Muscle of leg (tissue), 11 donors: Measurements from ENCODE around the gene ETNK2. TPM values are rescaled to one million over a fixed set of nuclear protein-coding genes. Genes with fewer than 3 reads are reported as not detected.

Experiments used
- DNase-seq: peaks from one replicate; pipeline ENCODE4 v3.0.0; 2013
- H3K27ac ChIP-seq: one replicate; pipeline ENCODE4 v1.5.1; 2013; ENCODE audit warnings: mild to moderate bottlenecking, low read length, control low read depth
- H3K27me3 ChIP-seq: one replicate; pipeline ENCODE4 v1.6.1; 2013; ENCODE audit warnings: low read length; ENCODE audit not compliant: control insufficient read depth, insufficient read depth
- H3K36me3 ChIP-seq: one replicate; pipeline ENCODE4 v1.6.1; 2013; ENCODE audit warnings: low read length; ENCODE audit not compliant: control insufficient read depth, insufficient read depth
- H3K4me1 ChIP-seq: one replicate; pipeline ENCODE4 v1.6.1; 2013; ENCODE audit warnings: low read length; ENCODE audit not compliant: control insufficient read depth, insufficient read depth
- H3K4me3 ChIP-seq: one replicate; pipeline ENCODE4 v1.5.1; 2013; ENCODE audit warnings: low read length, control low read depth
- H3K9me3 ChIP-seq: replicated peaks from 2 replicates; pipeline ENCODE4 v1.6.1; 2013; ENCODE audit warnings: low read depth, low read length; ENCODE audit not compliant: control insufficient read depth
- WGBS: methylation state at CpG from one replicate; pipeline ENCODE4 v1.1.5; 2013; ENCODE audit warnings: missing lambda C conversion rate; ENCODE audit not compliant: insufficient coverage; 5-methylcytosine and 5-hydroxymethylcytosine counted together
- polyA plus RNA-seq, 8 donors: library from polyadenylated mRNA; unstranded; fragments of 120-200 nt; gene quantifications; one replicate each; pipeline versions ENCODE4 v1.2.1 to v1.2.3, GENCODE V29; 2013; ENCODE audit warnings: inconsistent platforms in 1 of 8, low replicate concordance in 1 of 8; ENCODE audit not compliant: insufficient read length in 8 of 8, insufficient read depth in 1 of 8
- total RNA-seq: library from RNA; stranded (reverse); fragments of 120-200 nt; gene quantifications from one replicate; pipeline ENCODE4 v1.2.4, GENCODE V29; 2013

ETNK2 gene
- total and polyA plus RNA-seq, 9 donors, result 2.1 to 6.1 (median 3.7) TPM

DNA sequence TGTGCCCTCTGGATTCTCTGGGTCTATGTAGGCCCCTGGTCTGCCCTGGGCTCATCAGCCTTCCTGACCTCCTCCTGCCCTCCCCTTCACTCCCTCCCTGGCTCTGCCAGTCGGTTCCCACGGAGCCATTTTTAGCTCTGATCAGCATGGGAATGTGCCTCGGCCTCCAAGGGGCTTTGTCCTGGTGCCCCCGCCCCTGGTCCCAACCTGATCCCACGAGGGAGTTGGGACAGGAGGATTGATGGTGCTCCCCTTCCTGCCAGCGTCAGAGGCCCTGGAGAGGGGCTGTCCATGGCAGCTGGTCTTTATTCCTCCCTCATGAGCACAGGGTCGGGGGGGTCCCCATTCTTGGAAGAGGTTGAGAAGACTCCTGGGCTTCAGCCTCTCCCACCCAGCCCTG, 24.9 kb downstream of the ETNK2 start:
- 17% methylated on average over 1 of the region's 7 CpGs for WGBS
- DNase-seq, result no peak
- Histone ChIP-seq H3K9me3 (no peaks in the 10 kb centered on the region), H3K4me1 (peaks cover 52% of the 10 kb centered on the region), H3K4me3 (no peak overlapping the region), H3K27me3 (no peaks in the 10 kb centered on the region), H3K27ac (peak overlapping the region; percentile 31), H3K36me3 (peaks cover 37% of the 10 kb centered on the region)

DNA sequence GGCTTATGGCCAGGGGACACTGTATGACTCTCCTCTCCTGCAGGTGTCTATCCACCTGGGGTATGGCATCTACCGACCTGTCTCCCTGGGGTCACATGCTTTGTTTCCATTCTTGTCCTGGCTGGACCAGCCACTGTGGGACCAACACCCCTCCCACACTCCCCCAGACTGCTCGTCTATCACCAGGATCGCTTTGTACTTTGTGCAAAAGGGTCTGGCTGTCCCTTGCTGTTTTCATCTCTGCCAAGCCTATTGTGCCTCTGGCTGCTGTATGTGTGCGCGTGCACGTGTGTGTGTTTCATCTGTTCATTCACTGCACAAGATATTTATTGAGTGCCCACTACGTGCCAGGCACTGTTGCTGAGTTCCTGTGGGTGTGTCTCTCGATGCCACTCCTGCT, 25.5 kb downstream of the ETNK2 start:
- Histone ChIP-seq H3K27me3 (no peaks in the 10 kb centered on the region), H3K4me1 (peaks cover 49% of the 10 kb centered on the region), H3K9me3 (no peaks in the 10 kb centered on the region), H3K4me3 (no peak overlapping the region), H3K36me3 (peaks cover 42% of the 10 kb centered on the region), H3K27ac (peak overlapping the region; percentile 31)
- no peak for DNase-seq
- 66% methylated on average over 8 of the region's 8 CpGs for WGBS

DNA sequence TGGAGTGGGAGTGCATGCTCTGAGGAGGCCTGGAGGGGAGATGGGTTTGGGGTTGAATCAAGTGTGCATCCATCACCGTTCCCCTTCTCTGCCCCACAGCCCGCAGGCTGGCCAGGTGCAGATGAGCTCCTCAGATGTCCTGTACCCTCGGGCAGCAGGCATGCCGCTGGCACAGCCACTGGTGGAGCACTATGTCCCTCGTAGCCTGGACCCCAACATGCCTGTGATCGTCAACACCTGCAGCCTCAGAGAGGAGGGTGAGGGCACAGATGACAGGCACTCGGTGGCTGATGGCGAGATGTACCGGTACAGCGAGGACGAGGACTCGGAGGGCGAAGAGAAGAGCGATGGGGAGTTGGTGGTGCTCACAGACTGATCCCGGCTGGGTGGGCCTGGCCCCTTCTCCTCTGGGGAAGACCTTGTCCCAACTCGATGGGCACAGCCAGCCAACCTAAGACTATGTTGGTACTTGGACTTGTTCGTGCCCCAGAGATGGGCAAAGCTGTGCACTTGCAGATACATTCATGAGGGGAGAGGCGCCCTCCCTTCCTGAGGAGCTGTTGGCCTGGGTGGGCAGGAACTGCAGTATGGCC, 26.0 kb downstream of the ETNK2 start:
- Histone ChIP-seq H3K36me3 (peaks cover 42% of the 10 kb centered on the region), H3K27me3 (no peaks in the 10 kb centered on the region), H3K9me3 (no peaks in the 10 kb centered on the region), H3K27ac (no peak overlapping the region), H3K4me1 (peaks cover 44% of the 10 kb centered on the region), H3K4me3 (no peak overlapping the region)
- 90% methylated on average over 15 of the region's 18 CpGs for WGBS
- no peak for DNase-seq

DNA sequence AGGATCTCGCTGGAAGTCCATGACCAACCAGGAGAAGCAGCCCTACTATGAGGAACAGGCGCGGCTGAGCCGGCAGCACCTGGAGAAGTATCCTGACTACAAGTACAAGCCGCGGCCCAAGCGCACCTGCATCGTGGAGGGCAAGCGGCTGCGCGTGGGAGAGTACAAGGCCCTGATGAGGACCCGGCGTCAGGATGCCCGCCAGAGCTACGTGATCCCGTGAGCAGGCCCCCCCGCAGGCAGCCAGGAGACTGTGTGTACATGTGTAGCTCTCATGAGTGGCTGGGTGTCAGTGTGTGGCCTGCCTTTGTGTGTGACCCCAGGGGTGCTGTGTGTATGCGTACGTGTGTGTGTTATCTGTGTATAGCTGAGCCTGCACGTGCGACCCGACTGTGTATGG, 27.2 kb downstream of the ETNK2 start:
- no peak for DNase-seq
- 94% methylated on average over 19 of the region's 22 CpGs for WGBS
- Histone ChIP-seq H3K27ac (no peak overlapping the region), H3K9me3 (no peaks in the 10 kb centered on the region), H3K4me1 (peaks cover 33% of the 10 kb centered on the region), H3K36me3 (peaks cover 49% of the 10 kb centered on the region), H3K27me3 (no peaks in the 10 kb centered on the region), H3K4me3 (no peak overlapping the region)

DNA sequence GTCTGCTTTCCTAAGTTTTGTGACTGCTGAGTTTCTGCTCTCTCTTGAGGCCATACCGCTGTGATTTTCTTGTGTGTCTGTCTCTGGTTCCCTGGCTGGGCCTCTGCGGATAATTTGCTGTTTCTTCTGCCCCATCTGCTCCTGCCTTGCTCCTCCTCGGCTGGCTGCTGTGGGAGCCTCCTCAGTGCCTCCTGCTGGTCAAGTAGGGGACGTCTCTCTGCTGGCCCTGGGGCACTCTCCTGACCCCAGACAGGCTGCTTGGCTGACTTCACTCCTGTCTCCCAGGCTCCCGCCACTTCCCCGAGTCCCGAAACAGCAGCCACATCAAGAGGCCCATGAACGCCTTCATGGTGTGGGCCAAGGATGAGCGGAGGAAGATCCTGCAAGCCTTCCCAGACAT, 28.5 kb downstream of the ETNK2 start:
- Histone ChIP-seq H3K4me1 (peaks cover 21% of the 10 kb centered on the region), H3K9me3 (no peaks in the 10 kb centered on the region), H3K4me3 (no peak overlapping the region), H3K36me3 (peaks cover 57% of the 10 kb centered on the region), H3K27ac (no peak overlapping the region), H3K27me3 (no peaks in the 10 kb centered on the region)
- 58% methylated on average over 7 of the region's 9 CpGs for WGBS
- no peak for DNase-seq

DNA sequence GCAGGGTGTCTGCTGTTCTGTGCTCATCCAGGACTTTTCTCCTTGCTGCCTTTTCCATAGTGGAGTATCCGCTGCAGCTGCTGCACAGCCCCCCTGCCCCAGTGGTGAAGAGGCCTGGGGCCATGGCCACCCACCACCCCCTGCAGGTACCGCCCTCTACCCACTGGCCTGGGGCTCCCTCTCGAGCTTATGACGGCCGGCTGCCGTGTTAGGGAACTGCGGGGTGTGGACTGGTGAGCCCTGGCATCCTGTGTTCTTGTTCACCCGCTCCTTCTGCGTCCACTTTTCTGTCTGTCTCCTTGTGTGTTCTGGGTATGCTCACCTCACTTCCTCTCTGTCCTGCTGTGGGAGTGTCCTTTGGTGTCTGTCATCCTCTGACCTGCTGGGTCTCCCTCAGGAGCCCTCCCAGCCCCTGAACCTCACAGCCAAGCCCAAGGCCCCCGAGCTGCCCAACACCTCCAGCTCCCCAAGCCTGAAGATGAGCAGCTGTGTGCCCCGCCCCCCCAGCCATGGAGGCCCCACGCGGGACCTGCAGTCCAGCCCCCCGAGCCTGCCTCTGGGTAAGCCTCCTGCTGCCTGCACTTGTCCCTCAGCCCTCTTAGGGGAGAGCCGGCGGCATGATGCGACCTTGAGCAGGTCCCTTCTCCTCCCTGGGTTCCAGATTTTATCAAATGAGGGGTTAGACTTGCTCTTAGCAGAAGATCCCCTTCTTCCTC, 29.8 kb downstream of the ETNK2 start:
- H3K9me3 ChIP-seq, result no peaks in the 10 kb centered on the region
- 92% methylated on average over 13 of the region's 17 CpGs for WGBS
- H3K4me1 ChIP-seq, result peaks cover 20% of the 10 kb centered on the region
- H3K36me3 ChIP-seq, result peaks cover 62% of the 10 kb centered on the region
- H3K27ac ChIP-seq, result no peak overlapping the region
- no peak overlapping the region for H3K4me3 ChIP-seq
- no peaks in the 10 kb centered on the region for H3K27me3 ChIP-seq
- DNase-seq, result no peak

DNA sequence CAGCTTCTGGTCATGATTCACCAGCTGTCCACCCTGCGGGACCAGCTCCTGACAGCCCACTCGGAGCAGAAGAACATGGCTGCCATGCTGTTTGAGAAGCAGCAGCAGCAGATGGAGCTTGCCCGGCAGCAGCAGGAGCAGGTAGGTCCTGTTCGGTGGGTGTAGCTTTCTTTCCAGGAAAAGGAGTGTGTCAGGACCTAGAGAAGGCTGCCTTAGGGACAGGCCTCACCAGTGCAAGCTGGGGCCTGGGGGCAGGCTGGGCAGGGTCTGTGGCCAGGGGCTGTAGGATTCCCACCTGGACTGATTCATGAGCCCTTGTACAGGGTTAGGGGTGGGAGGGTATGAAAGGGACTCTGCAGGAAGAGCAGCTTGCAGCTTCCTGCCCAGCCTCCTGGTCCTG, 35.3 kb downstream of the ETNK2 start:
- Histone ChIP-seq H3K36me3 (peaks cover 39% of the 10 kb centered on the region), H3K27ac (no peak overlapping the region), H3K27me3 (no peaks in the 10 kb centered on the region), H3K4me1 (no peaks in the 10 kb centered on the region), H3K9me3 (no peaks in the 10 kb centered on the region), H3K4me3 (no peak overlapping the region)
- WGBS, result 91% methylated on average over 4 of the region's 4 CpGs
- DNase-seq, result no peak

DNA sequence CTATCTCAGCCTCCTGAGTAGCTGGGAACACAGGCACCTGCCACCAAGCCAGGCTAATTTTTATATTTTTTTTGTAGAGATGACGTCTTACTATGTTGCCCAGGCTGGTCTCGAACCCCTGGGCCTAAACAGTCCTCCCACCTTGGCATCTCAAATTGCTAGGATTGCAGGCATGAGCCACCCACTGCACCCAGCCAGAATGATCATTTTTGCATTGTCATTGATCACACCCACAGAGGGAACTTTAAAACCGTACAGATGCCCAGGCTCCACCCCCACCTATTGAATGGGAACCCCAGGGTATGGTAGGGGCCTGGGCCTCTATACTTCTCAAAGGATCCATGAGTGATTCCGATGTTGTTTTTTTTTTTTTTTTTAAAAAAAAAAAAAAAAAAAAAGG, 36.7 kb downstream of the ETNK2 start:
- Histone ChIP-seq H3K4me3 (no peak overlapping the region), H3K9me3 (no peaks in the 10 kb centered on the region), H3K27me3 (no peaks in the 10 kb centered on the region), H3K27ac (no peak overlapping the region), H3K36me3 (peaks cover 32% of the 10 kb centered on the region), H3K4me1 (peaks cover 3% of the 10 kb centered on the region)
- WGBS, result 100% methylated on average over 1 of the region's 4 CpGs
- no peak for DNase-seq

DNA sequence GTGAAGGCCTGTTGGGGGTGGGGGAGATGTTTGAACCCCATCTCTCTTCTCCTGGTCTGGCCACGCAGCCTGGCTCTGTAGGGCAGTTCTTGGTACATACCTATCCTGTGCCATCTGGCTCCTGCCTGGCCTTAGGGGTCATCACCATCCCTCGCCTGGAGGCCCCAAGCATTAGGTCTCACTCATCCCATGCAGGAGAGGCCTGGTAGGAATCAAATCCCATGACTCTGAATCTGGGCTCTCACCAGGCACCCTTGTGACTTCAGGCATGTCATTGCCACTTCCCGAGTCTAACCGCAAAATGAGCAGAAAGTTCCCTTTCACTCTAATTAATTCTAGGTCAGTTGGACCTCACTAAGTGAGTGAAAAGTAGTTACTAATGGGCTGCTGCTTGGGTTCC, 37.2 kb downstream of the ETNK2 start:
- H3K9me3 ChIP-seq, result no peaks in the 10 kb centered on the region
- WGBS, result 60% methylated on average over 1 of the region's 4 CpGs
- H3K27ac ChIP-seq, result no peak overlapping the region
- H3K4me3 ChIP-seq, result no peak overlapping the region
- no peak for DNase-seq
- H3K36me3 ChIP-seq, result peaks cover 31% of the 10 kb centered on the region
- H3K4me1 ChIP-seq, result peaks cover 3% of the 10 kb centered on the region
- H3K27me3 ChIP-seq, result no peaks in the 10 kb centered on the region

DNA sequence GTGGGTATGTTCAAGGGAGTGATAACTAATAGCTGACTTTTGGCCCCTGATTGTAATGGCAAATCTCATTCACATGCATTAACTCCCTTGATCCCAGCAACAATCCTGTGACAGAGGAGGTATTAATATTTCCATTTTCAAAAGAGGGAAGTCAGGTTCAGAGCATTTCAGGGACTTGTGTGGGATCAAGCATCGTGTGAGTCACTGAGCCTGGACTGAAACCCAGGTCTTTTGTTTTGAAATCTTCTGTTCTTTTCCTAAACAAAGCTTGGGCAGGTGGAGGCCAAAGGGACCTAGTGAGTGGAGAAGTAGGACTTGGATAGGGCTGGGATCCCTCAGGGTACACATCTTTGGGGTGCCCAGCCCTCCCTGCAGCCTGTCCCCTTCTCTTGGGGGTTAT, 37.9 kb downstream of the ETNK2 start:
- Histone ChIP-seq H3K27me3 (no peaks in the 10 kb centered on the region), H3K9me3 (no peaks in the 10 kb centered on the region), H3K4me3 (no peak overlapping the region), H3K4me1 (peaks cover 3% of the 10 kb centered on the region), H3K36me3 (peaks cover 26% of the 10 kb centered on the region), H3K27ac (no peak overlapping the region)
- DNase-seq, result no peak
- WGBS, result 60% methylated on average over 1 of the region's 1 CpG
